A673 (cell line): ENCODE results near the gene GRID2. TPM values are rescaled to one million over a fixed set of nuclear protein-coding genes. Genes with fewer than 3 reads are reported as not detected.
"Not testable (repeated sequence)": the region's sequence is repeated elsewhere in the genome, so short reads cannot be mapped to it uniquely, and the experiment has no call there.

Experiments used
- BruUV-seq: library from RNA; stranded (reverse); fragments of 400-500 nt; replicated peaks from 2 replicates; lab custom pipeline; 2021; lab: Mats Ljungman, UMichigan
- CTCF ChIA-PET: fragments of 300-600 bp; sonication (Branson Sonifier 250); formaldehyde crosslinking; loops from one replicate; lab custom pipeline; 2022; ENCODE audit warnings: antibody characterized with exemption; lab: Charles Lee
- POLR2A ChIA-PET: fragments of 300-600 bp; sonication (Branson Sonifier 250); formaldehyde crosslinking; loops from one replicate; lab custom pipeline; 2022; ENCODE audit warnings: antibody characterized with exemption; ENCODE audit not compliant: low non-redundant PET; lab: Charles Lee
- DNase-seq: peaks from one replicate; pipeline ENCODE4 v3.0.0-alpha.2; 2015; ENCODE audit warnings: low spot score
- H3K27ac ChIP-seq: fragments of 200-600 bp; sonication (generic); 2 replicates; pipeline ENCODE4 v1.5.1; 2016; ENCODE audit warnings: mixed run types, low read depth, mild to moderate bottlenecking, mixed read lengths, antibody characterized with exemption, low read length; ENCODE audit not compliant: poor library complexity, severe bottlenecking
- H3K27me3 ChIP-seq: fragments of 200-600 bp; sonication (generic); replicated peaks from 2 replicates; pipeline ENCODE4 v1.6.1; 2017; ENCODE audit warnings: mixed run types, low read depth, mild to moderate bottlenecking, mixed read lengths, antibody characterized with exemption, low read length; ENCODE audit not compliant: insufficient read depth, poor library complexity
- H3K36me3 ChIP-seq: fragments of 200-600 bp; sonication (generic); 2 replicates; pipeline ENCODE4 v1.6.1; 2016; ENCODE audit warnings: mixed run types, mild to moderate bottlenecking, mixed read lengths, antibody characterized with exemption, low read length; ENCODE audit not compliant: insufficient read depth, poor library complexity, severe bottlenecking
- H3K4me1 ChIP-seq: fragments of 200-600 bp; sonication (generic); 2 replicates; pipeline ENCODE4 v1.6.1; 2017; ENCODE audit warnings: mixed run types, mild to moderate bottlenecking, mixed read lengths, antibody characterized with exemption, low read length; ENCODE audit not compliant: insufficient read depth, poor library complexity, severe bottlenecking
- H3K4me3 ChIP-seq: fragments of 200-600 bp; sonication (generic); 2 replicates; pipeline ENCODE4 v1.5.1; 2016; ENCODE audit warnings: low read depth, mixed run types, mild to moderate bottlenecking, mixed read lengths, low read length; ENCODE audit not compliant: poor library complexity, severe bottlenecking
- H3K9me3 ChIP-seq: fragments of 200-600 bp; sonication (generic); 2 replicates; pipeline ENCODE4 v1.6.1; 2016; ENCODE audit warnings: mixed run types, low read depth, mild to moderate bottlenecking, mixed read lengths, antibody characterized with exemption, low read length; ENCODE audit not compliant: poor library complexity, severe bottlenecking
- EZH2 ChIP-seq: fragments of 200-600 bp; sonication (generic); IDR thresholded peaks from 2 replicates; pipeline ENCODE4 v1.6.1; 2017; ENCODE audit warnings: borderline replicate concordance, low read depth, mild to moderate bottlenecking, mixed read lengths, antibody characterized with exemption, low read length; ENCODE audit not compliant: poor library complexity, severe bottlenecking
- intact Hi-C: fragments of 100-400 bp; cut with micrococcal nuclease; formaldehyde crosslinking; loops from one replicate; pipeline ENCODE4 v1.10.0; 2022; ENCODE audit not compliant: unreplicated experiment
- total RNA-seq: library from RNA; stranded (reverse); gene quantifications from 2 replicates; pipeline ENCODE4 v1.2.3, GENCODE V29; 2021
- TF ChIP-seq, protein P1 (sequence below): fragments of 300-800, 200-600 bp; sonication (generic); conservative IDR thresholded peaks from 2 replicates; pipeline ENCODE4 v1.5.1; 2017; ENCODE audit warnings: low read depth, mild to moderate bottlenecking, antibody characterized with exemption, low read length, moderate library complexity, mixed read lengths

Gene GRID2
- total RNA-seq, 1 experiment from 2014 or later = not detected

DNA sequence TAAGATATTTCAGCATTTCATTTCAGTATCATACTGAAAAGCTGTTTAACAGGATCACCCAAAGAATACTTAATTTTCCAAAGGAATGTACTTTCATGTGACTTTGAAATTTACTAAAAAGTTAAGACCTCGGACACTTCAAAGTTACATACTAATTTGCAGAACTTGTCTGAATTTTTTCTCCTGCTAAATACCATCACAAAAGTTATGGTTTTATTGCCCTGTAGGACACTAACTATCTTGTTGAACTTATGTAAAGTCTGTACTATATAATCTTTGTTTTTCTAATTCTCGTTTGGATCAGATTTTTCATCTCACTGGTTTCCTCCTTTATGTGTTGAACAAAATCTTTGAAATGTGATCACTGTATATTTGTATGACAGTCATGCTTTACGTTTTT, 37.2 kb upstream of the GRID2 start:
- TF ChIP-seq, protein P1, sequence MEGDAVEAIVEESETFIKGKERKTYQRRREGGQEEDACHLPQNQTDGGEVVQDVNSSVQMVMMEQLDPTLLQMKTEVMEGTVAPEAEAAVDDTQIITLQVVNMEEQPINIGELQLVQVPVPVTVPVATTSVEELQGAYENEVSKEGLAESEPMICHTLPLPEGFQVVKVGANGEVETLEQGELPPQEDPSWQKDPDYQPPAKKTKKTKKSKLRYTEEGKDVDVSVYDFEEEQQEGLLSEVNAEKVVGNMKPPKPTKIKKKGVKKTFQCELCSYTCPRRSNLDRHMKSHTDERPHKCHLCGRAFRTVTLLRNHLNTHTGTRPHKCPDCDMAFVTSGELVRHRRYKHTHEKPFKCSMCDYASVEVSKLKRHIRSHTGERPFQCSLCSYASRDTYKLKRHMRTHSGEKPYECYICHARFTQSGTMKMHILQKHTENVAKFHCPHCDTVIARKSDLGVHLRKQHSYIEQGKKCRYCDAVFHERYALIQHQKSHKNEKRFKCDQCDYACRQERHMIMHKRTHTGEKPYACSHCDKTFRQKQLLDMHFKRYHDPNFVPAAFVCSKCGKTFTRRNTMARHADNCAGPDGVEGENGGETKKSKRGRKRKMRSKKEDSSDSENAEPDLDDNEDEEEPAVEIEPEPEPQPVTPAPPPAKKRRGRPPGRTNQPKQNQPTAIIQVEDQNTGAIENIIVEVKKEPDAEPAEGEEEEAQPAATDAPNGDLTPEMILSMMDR = no peak
- TF ChIP-seq EZH2 = no peak
- H3K4me3 ChIP-seq = no peak overlapping the region
- no peak for DNase-seq
- H3K36me3 ChIP-seq = no peaks in the 10 kb centered on the region
- intact Hi-C loops = no loop called here
- H3K9me3 ChIP-seq = no peaks in the 10 kb centered on the region
- ChIA-PET CTCF (no interaction called here), POLR2A (no interaction called here)
- no peak overlapping the region for H3K27ac ChIP-seq
- H3K27me3 ChIP-seq = no peaks in the 10 kb centered on the region
- H3K4me1 ChIP-seq = no peaks in the 10 kb centered on the region
- no TSS peak for BruUV-seq

DNA sequence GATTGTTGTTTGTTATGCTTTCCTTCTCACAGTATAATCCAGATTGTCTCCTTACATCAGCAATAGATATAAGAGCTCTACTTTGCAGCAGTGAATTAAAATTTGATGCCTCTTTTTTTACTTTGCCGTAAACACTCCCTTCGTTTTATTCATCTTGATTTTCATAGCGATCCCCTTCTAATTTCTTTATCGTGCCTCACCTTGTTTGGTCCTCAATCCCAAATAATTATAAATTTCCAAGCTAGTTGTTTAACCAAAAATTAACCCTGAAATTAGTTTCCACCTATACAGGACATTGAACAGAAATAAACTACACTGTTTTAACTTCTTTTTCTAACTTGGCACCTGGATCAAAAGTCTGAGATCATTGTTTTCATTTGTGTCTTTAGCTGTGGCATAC, 35.1 kb upstream of the GRID2 start:
- no peaks in the 10 kb centered on the region for H3K27me3 ChIP-seq
- TF ChIP-seq, protein P1 = no peak
- TF ChIP-seq EZH2 = no peak
- H3K36me3 ChIP-seq = no peaks in the 10 kb centered on the region
- no peak overlapping the region for H3K4me3 ChIP-seq
- intact Hi-C loops = no loop called here
- CTCF ChIA-PET = no interaction called here
- no peaks in the 10 kb centered on the region for H3K4me1 ChIP-seq
- no peak for DNase-seq
- H3K27ac ChIP-seq = no peak overlapping the region
- POLR2A ChIA-PET = no interaction called here
- no peaks in the 10 kb centered on the region for H3K9me3 ChIP-seq
- no TSS peak for BruUV-seq

DNA sequence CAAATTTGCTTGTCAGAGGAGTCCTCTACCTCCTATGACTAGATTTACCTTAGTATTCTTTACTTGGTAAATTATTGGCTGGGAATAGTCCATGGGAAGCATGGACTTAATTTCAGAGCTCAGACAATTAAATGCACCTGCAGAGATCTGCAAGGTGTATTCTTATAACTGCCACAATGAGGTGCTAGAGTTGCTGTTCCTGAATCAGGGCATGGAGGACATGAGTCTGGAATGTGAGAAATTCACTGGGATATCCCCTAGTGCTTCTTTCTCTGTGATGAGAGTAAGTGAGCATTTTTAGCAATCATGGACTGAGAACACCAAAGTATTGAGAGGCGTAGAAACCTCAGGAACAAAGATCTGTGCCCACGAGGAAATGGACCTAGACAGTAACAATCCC, 32.9 kb upstream of the GRID2 start:
- ChIA-PET POLR2A (no interaction called here), CTCF (no interaction called here)
- Histone ChIP-seq H3K4me3 (no peak overlapping the region), H3K4me1 (no peaks in the 10 kb centered on the region), H3K36me3 (no peaks in the 10 kb centered on the region), H3K27ac (no peak overlapping the region), H3K27me3 (no peaks in the 10 kb centered on the region), H3K9me3 (no peaks in the 10 kb centered on the region)
- intact Hi-C loops = no loop called here
- no peak for TF ChIP-seq EZH2
- TF ChIP-seq, protein P1 = no peak
- DNase-seq = no peak
- BruUV-seq = no TSS peak

DNA sequence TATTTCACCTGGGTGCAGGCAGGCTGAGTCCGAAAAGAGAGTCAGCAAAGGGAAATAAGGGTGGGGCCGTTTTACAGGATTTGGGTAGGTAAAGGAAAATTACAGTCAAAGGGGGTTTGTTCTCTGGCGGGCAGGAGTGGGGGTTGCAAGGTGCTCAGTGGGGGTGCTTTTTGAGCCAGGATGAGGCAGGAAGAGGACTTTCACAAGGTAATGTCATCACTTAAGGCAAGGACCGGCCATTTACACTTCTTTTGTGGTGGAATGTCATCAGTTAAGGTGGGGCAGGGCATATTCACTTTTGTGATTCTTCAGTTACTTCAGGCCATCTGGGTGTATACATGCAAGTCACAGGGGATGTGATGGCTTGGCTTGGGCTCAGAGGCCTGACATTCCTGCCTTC, 32.2 kb upstream of the GRID2 start:
- H3K27me3 ChIP-seq, H3K36me3 ChIP-seq, intact Hi-C loops, H3K9me3 ChIP-seq, H3K4me1 ChIP-seq, POLR2A ChIA-PET, DNase-seq, H3K4me3 ChIP-seq, H3K27ac ChIP-seq, BruUV-seq, CTCF ChIA-PET: not testable (repeated sequence)

DNA sequence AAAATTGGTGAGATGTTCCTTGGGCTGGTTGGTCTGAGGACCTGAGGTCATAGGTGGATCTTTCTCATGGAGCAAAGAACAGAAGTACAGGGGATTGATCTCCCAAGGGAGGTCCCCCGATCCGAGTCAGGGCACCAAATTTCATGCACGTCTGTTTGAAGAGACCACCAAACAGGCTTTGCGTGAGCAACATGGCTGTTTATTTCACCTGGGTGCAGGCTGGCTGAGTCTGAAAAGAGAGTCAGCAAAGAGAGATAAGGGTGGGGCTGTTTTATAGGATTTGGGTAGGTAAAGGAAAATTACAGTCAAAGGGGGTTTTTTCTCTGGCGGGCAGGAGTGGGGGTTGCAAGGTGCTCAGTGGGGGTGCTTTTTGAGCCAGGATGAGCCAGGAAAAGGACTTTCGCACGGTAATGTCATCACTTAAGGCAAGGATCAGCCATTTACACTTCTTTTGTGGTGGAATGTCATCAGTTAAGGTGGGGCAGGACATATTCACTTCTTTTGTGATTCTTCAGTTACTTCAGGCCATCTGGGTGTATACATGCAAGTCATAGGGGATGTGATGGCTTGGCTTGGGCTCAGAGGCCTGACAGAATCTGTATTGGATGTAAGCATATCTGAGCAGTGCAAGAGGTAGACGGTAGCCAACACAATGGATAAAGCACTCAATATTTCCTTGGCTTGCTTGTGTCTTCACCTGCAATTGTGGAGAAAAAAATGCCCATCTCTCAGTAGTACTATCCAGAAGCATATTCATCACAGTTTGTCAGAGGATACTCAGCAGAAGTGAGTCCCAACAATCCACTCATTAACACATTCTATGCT, 26.5 kb upstream of the GRID2 start:
- H3K4me3 ChIP-seq, H3K36me3 ChIP-seq, CTCF ChIA-PET, H3K4me1 ChIP-seq, DNase-seq, H3K27ac ChIP-seq, H3K9me3 ChIP-seq, POLR2A ChIA-PET, H3K27me3 ChIP-seq, intact Hi-C loops, BruUV-seq: not testable (repeated sequence)
